Stromal cell of bone marrow (primary cell): Measurements from ENCODE around the gene ZNF394.

ENCODE experiments used
- DNase-seq: peaks from one replicate; pipeline ENCODE4 v3.0.0-alpha.2; 2012; ENCODE audit warnings: low read depth

Gene ZNF394

GRCh38 chr7:99449326-99449725 is 50.8 kb downstream of the ZNF394 start:
- no peak for DNase-seq

DNA sequence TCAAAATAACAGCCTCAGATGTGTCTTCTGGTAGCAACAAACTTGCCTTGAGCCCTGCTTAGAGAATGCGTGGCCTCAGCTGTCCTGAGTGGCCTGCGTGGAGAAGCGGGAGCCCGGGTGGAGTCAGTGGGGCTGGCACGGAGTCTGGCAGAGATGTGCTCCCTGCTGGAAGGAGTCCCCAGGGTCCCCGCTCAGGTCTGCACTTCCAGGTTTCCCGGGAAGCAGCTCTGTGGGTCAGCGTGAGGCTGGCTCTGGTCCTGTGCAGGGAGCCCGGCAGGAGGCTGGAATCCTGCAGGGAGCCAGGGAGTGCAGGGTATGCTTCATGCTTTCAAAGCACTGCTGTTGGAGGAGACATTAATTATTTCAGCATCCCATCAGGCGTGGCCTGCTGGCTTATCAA is 51.2 kb downstream of the ZNF394 start:
- no peak for DNase-seq

GRCh38 chr7:99447943-99448342 is 52.1 kb downstream of the ZNF394 start:
- DNase-seq: no peak

DNA sequence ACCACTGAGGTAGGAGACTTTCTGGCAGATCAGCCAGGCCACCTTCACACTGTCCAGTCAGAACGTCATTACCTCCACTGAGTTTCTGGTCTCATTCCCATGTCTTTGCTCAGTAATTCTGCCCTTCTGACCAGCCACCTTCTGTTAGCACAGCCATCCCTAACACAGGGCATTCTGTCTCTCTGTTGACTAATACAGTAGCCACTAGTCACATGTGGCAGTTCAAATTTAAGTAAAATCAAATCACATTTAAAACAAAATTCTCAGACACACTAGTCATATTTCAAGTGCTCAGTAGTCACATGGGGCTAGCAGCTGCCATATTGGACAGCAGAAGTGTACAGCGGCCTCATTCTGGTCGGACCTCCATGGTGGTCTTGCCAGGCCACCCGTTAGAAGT is 54.0 kb downstream of the ZNF394 start:
- DNase-seq: no peak
